ENCODE data around the gene ARHGAP4.

DNA sequence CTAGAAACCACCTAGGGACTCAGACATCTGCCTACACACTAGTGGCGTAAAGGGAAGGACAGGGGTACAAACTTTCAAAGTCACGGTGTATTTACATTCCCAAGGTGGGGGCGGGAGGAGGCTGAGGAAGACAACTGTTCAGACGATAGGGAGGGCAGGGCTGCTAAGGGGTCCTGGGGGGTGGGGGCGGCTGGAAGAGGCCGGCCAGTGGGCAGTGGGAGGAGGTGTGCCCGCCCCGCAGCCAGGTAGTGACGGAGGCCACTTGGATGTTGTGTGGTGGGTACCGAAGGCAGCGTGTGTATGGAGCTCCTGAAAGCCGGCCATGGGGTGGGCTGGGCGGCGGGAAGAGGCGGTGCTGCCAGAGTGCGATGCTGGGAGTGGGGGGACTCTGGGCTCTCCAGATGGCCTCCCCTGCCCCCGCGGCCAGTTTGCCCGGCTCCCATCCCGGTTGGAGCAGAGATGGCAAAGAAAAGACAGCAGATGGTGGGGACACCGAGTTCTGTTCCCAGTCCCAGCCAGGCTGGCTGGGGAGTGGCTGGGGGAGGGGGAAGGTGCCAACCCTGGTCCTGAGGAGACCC is 64.2 kb downstream of the ARHGAP4 start:
- TF ChIP-seq POLR2AphosphoS5 (IDR thresholded peaks at IDR 0.05; ENCODE audit: insufficient read depth, low read depth, low read length) (no peak), JUN (IDR thresholded peaks at IDR 0.05; ENCODE audit: borderline replicate concordance, insufficient read depth, insufficient read length, low read depth) (no peak), EZH2 (IDR thresholded peaks at IDR 0.05; ENCODE audit: borderline replicate concordance, low read depth, low read length, severe bottlenecking) (no peak), POLR2A (IDR thresholded peaks at IDR 0.05; ENCODE audit: low read depth, low read length) (no peak), FOS (IDR thresholded peaks at IDR 0.05; ENCODE audit: borderline replicate concordance, insufficient read depth, low read length) (no peak), MYC (IDR thresholded peaks at IDR 0.05; ENCODE audit: low read depth, low read length) (no peak)
- TF ChIP-seq, protein P1, sequence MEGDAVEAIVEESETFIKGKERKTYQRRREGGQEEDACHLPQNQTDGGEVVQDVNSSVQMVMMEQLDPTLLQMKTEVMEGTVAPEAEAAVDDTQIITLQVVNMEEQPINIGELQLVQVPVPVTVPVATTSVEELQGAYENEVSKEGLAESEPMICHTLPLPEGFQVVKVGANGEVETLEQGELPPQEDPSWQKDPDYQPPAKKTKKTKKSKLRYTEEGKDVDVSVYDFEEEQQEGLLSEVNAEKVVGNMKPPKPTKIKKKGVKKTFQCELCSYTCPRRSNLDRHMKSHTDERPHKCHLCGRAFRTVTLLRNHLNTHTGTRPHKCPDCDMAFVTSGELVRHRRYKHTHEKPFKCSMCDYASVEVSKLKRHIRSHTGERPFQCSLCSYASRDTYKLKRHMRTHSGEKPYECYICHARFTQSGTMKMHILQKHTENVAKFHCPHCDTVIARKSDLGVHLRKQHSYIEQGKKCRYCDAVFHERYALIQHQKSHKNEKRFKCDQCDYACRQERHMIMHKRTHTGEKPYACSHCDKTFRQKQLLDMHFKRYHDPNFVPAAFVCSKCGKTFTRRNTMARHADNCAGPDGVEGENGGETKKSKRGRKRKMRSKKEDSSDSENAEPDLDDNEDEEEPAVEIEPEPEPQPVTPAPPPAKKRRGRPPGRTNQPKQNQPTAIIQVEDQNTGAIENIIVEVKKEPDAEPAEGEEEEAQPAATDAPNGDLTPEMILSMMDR (IDR thresholded peaks at IDR 0.05; ENCODE audit: extremely low read depth in 1 of 2, insufficient read depth in 1 of 2, low read depth in 1 of 2, low read length in 2 of 2): no peak
- TF ChIP-seq, protein P2, sequence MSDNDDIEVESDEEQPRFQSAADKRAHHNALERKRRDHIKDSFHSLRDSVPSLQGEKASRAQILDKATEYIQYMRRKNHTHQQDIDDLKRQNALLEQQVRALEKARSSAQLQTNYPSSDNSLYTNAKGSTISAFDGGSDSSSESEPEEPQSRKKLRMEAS (IDR thresholded peaks at IDR 0.05; ENCODE audit: insufficient read depth, insufficient read length): no peak

Data from endothelial cell of umbilical vein (primary cell).